HG03045 (cell line): Measurements from ENCODE around the gene RRAGC.
"Not testable (repeated sequence)": the region's sequence is repeated elsewhere in the genome, so short reads cannot be mapped to it uniquely, and the experiment has no call there.

Source experiments
- ATAC-seq: cut with Tn5 transposase; IDR thresholded peaks from one replicate; pipeline ENCODE4 v1.9.1; 2021; ENCODE audit warnings: mild to moderate bottlenecking, moderate library complexity; ENCODE audit not compliant: unreplicated experiment

RRAGC gene

DNA sequence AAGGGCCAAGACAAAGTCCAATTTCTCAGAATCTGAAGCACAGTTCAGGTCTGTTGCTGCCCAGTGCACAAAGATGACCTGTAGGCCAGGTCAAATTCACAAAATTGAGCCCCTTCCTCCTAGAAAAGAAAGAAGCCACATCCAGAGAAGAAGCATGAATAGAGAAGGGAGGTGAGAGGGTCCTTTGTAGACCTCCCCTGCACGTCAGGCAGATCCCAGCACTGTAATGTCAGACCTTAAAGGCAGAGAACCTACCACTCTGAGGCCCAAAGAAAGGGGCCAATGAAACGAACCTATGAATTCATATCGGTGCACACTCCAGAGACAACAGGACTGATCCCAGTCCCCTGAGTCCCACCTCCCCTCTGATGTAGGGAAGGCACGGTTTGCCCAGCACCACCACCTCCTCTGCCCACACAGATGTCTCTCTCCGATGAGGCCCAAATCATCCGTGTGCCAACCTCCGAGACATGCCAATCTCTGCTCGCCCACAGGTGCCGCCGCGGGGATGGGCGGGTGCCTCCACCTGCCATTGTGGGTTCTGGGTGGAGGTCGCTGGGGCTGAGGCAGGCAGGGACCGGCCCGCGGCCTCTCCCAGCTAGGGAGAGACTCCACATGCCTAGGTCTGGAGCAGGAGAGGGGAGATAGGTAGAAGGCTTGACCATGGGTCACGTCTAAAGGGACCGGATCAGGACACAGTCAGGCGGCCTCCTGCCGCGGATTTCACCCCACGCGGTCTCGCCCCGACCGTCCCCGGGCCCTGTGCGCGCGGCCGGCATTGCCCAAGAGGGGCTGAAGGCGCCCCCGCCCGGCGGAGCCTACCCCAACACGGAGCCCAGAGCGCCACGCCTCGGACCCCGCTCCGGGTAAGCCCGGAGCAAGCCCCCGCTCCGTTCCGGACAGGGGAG is 42.1 kb downstream of the RRAGC start:
- no peak for ATAC-seq

DNA sequence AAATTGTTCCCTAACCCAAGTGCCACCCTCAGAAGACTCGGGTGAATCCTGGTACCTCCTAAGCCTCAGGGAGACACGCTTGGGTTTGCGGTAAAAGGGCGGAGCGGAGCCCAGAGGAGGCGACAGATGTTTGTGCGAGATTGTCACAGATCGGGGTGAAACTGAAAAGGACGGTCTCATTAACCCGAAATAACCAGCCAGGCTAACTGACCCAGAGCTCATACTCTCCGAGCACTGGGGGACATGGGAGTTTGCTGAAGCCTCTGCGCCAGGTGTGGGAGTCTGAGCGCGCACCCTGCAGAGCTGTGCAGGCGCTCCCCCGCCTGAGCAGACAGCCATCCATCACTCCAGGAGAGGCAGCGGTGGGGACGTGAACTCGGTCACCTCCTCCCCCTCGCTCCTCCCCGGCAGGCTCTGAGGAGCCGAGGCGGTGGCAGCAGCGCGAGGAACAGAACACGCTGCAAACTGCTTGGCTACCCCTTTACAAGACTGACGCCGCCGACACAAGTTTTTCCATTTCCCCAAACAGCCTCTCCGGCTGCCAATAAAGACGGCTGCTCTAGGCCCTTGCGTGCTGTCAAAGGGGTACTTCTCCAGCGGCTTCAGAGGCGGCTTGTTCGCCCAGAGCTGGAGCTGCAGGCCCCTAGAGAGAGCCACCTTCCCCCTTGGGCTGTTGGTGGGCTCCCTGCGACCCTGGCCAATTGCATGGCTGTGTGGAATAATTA is 43.5 kb downstream of the RRAGC start:
- ATAC-seq: peak; percentile 88

DNA sequence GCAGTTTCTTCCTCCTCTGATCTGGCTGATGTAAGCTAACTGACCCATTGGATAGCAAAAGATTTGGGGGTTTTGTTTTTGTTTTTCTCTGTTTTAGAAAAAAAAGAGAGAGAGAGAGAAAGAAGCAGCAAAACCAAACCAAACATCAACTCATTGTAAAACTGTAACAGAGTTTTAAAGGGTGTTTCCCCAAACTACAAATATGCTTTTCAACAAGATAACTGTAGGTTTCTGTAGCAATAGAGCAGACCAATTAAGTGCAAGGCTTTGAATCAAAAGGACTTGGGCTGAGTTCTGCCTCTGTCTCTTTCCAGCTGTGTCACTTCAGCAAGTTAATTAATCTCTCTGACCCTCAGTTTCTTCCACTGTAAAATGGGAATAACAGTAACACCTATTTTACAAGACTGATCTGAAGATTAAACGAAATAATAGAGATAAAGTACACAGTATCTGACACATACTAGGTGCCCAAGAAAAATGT is 44.5 kb downstream of the RRAGC start:
- ATAC-seq: no peak

GRCh38 chr1:38814444-38814983 is 45.1 kb downstream of the RRAGC start:
- no peak for ATAC-seq

DNA sequence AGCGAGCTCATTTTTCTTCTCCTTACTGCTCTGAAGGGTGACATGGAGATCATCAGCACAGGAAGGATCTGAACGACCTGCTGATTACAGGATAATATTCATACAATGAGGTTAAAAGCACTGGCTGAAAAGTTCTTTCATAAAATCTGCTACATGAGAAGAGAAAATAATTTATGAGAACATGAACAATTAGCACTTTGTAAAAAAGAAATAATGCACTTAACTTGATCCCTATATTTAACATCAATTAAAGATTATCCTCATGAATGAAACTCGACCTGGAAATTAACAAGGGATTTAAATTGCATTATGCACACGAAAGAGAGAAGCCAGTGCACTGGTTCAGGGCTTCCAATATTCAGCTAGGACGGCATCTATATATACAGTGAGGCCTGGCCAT is 46.6 kb downstream of the RRAGC start:
- ATAC-seq: no peak

GRCh38 chr1:38811466-38811865 is 48.1 kb downstream of the RRAGC start:
- ATAC-seq: not testable (repeated sequence)

DNA sequence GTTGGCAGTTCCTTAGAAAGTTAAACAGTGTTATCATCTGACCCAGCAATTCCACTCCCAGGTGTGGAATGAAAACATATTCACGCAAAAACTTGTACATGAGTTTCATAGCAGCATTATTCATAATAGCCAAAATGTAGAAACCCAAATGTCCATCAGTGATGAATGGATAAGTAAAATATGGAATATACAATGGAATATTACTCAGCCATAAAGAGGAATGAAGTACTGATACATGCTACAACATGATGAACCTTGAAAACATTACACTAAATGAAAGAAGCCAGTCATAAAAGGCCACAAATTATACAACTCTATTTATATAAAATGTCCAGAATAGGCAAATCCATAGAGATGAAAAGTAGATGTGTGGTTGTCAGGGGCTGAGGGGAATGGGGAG is 53.5 kb downstream of the RRAGC start:
- ATAC-seq: no peak

DNA sequence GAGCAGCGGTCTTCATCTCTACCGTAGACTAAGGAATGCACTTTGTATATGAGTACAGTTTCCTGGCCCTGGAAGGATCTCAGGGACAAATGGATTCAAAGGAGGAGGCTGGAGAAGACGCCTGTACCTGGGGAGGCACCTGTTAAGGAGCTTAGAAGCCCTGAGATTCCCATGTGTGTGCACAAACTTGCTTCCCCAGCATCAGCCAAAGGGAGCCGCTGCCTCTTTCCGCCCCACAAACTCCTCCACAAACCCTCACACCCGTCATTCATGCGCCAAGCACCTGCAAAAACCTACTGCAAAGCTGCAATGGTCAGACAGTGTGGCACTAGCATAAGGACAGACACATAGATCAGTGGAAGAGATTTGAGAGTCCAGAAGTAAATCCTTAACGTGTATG is 54.5 kb downstream of the RRAGC start:
- ATAC-seq: no peak

GRCh38 chr1:38804062-38804886 is 55.3 kb downstream of the RRAGC start:
- no peak for ATAC-seq

- no peak for ATAC-seq
Measured at GRCh38 chr1:38803647-38804046, 55.9 kb downstream of the RRAGC start.

GRCh38 chr1:38800720-38801671 is 58.6 kb downstream of the RRAGC start:
- no peak for ATAC-seq

- ATAC-seq: no peak
Measured at GRCh38 chr1:38793299-38793698, 66.3 kb downstream of the RRAGC start.

- no peak for ATAC-seq
Measured at GRCh38 chr1:38791892-38792291, 67.7 kb downstream of the RRAGC start.

- no peak for ATAC-seq
Measured at GRCh38 chr1:38791164-38791515, 68.4 kb downstream of the RRAGC start.

DNA sequence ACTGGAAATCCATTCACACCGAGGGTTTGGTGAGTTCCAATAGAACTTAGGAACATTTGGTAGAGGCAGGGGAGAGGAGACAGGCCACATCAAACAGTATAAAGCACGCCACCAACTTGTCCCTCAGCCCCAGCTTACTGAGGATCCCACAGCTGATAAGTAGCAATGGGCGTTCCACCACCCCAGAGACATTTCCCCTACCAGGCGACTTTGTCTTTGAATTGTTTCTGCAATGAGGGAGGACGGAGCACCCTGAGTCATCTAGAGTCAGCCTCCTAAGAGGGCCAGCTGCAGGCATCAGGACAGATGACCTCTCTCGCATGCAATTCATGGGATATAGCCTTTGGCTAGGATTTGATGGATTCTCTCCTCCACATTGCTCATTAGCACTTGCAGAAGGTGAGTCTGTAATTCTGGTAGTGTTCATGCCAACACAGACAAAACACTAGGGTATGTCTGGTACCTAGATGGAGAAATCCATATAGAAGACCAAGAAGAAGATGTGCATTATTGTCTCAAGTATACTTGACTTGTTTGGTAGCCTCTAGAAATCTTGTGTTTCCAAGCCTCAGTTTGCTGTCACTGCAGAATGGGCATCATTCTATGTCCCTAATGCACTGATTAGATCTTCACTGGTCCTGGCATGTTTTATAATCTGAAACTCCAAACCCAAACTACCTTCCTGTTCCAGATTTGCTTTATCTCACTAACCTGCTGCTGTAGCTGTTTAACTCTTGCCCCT is 69.0 kb downstream of the RRAGC start:
- no peak for ATAC-seq

- no peak for ATAC-seq
Measured at GRCh38 chr1:38789498-38790169, 69.9 kb downstream of the RRAGC start.

DNA sequence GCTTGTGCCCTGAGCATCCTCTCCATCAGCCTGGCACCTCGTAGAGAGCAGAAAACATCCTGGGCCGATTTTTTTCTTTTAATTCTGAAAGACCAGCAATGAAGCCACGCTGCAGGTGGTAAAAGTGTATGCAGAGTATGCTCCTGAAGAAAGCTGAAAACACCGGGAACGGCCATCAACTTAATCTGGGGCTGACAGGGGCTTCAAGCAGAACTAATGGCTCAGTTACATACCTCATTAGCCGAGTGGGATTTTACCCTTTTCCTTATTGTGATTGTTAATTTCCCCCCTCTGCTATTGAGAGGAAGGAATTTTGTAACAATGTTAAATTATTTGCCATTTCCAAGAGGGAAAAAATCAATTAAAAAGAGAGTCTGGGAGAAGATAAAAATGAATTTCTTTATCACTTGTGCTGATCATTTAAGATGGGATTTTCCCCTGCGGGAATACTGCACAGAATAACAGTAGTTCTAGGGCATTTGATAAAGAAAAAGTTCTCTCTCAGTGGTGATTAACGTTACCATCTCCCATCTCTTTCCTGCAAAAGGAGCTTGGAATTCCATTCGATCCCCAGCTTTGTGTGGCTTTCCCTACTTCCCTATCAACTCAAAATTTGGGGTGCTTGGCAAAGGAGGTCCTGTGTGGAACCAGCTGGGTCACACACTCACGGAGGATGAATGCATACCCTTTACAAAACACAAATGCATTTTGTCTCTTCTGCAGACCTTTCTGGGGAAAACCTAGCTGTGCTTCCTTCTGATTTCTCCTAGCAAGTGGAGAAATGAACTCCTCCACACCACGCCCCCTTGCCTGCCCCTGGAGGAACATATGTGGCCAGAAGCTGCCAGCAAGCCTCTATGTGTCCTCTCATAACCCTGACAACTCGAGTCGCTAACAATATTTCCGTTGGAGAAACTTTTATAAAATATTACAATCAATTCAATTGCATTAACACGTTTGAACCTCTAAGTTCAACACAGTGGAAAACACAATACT is 70.9 kb downstream of the RRAGC start:
- ATAC-seq: no peak
